ENCODE measurements around the gene INHBB. TPM values are rescaled to one million over a fixed set of nuclear protein-coding genes. Genes with fewer than 3 reads are reported as not detected.

The INHBB gene
- total and polyA plus RNA-seq, 7 experiments from 2014 or later = not detected

GRCh38 chr2:120314690-120315366, 31.1 kb upstream of the INHBB start:
- Histone ChIP-seq H3K4me3 (ENCODE audit: low read length) (no peak overlapping the region), H3K36me3 (ENCODE audit: control insufficient read depth in 2 of 3, insufficient read depth in 3 of 3, low read length in 3 of 3) (no peaks in the 10 kb centered on the region), H3K4me1 (ENCODE audit: control insufficient read depth in 2 of 2, insufficient read depth in 2 of 2, low read length in 2 of 2) (peaks cover 3 to 19% of the 10 kb centered on the region in 2 donors), H3K27me3 (ENCODE audit: control insufficient read depth in 2 of 2, insufficient read depth in 2 of 2, low read length in 2 of 2) (no peaks in the 10 kb centered on the region), H3K27ac (ENCODE audit: low read depth, low read length) (no peak overlapping the region), H3K9me3 (ENCODE audit: control insufficient read depth in 2 of 3, low read length in 3 of 3) (no peaks in the 10 kb centered on the region)
- H3K4me1 Mint-ChIP-seq = peaks cover 7 to 45% (median 34%) of the 10 kb centered on the region in 7 donors
- no peaks in the 10 kb centered on the region for H3K36me3 Mint-ChIP-seq
- H3K4me3 Mint-ChIP-seq = peak overlapping the region; percentile 47 to 87 (median 77)
- H3K27me3 Mint-ChIP-seq = peaks cover 0 to 4% (median 0%) of the 10 kb centered on the region in 5 donors
- no peaks in the 10 kb centered on the region for H3K9me3 Mint-ChIP-seq
- intact Hi-C loops (cut with micrococcal nuclease) = loop anchor here (5.0 to 10.0 kb wide), 4 partner anchors 300 to 560 kb away; partner anchors contain the start of genes EPB41L5 (in 2 of the 2) and PTPN4 (in 1 of the 2)
- DNase-seq (peak in 6 of 9 donors; percentile 32 to 67 (median 55)), ATAC-seq (peak; percentile 66)
- H3K27ac Mint-ChIP-seq = peak overlapping the region; percentile 37 to 91 (median 76)
- ChIA-PET POLR2A (interaction anchor here (0.5 to 1.5 kb wide), 2 partner anchors 138 to 206 kb away, joined by 3 to 5 read pairs; no protein-coding TSS in a partner anchor), CTCF (interaction anchor here (0.6 to 4.8 kb wide), 5 partner anchors 139 to 674 kb away, joined by 3 to 40 read pairs (median 4); no protein-coding TSS in a partner anchor)

GRCh38 chr2:120315367-120316033, 30.4 kb upstream of the INHBB start:
- Mint-ChIP-seq H3K4me3 (peak overlapping the region in 3 of 10 donors; percentile 26 to 76 (median 67)), H3K9me3 (no peaks in the 10 kb centered on the region), H3K36me3 (no peaks in the 10 kb centered on the region), H3K27ac (peak overlapping the region in 6 of 9 donors; percentile 32 to 91 (median 70)), H3K4me1 (peaks cover 7 to 41% (median 34%) of the 10 kb centered on the region in 7 donors), H3K27me3 (peaks cover 0 to 4% (median 0%) of the 10 kb centered on the region in 5 donors)
- Histone ChIP-seq H3K9me3 (ENCODE audit: control insufficient read depth in 2 of 3, low read length in 3 of 3) (no peaks in the 10 kb centered on the region), H3K4me1 (ENCODE audit: control insufficient read depth in 2 of 2, insufficient read depth in 2 of 2, low read length in 2 of 2) (peaks cover 3 to 19% of the 10 kb centered on the region in 2 donors), H3K27ac (ENCODE audit: low read depth, low read length) (no peak overlapping the region), H3K27me3 (ENCODE audit: control insufficient read depth in 2 of 2, insufficient read depth in 2 of 2, low read length in 2 of 2) (no peaks in the 10 kb centered on the region), H3K36me3 (ENCODE audit: control insufficient read depth in 2 of 3, insufficient read depth in 3 of 3, low read length in 3 of 3) (no peaks in the 10 kb centered on the region), H3K4me3 (ENCODE audit: low read length) (no peak overlapping the region)
- DNase-seq = no peak
- no peak for ATAC-seq
- ChIA-PET POLR2A (interaction anchor here (1.5 kb wide), 1 partner anchor 138 kb away, joined by 5 read pairs; no protein-coding TSS in a partner anchor), CTCF (interaction anchor here (2.9 to 4.8 kb wide), 2 partner anchors 139 to 206 kb away, joined by 36 to 40 read pairs; no protein-coding TSS in a partner anchor)
- intact Hi-C loops (cut with micrococcal nuclease) = loop anchor here (10.0 kb wide), 2 partner anchors 301 to 561 kb away; partner anchors contain the start of genes EPB41L5 (in 2 of the 2) and PTPN4 (in 1 of the 2)

- no peaks in the 10 kb centered on the region for H3K27me3 ChIP-seq (ENCODE audit: control insufficient read depth in 2 of 2, insufficient read depth in 2 of 2, low read length in 2 of 2)
- Mint-ChIP-seq H3K9me3 (no peaks in the 10 kb centered on the region), H3K27ac (peak overlapping the region in 3 of 9 donors; percentile 52 to 59 (median 59)), H3K27me3 (peaks cover 0 to 4% (median 0%) of the 10 kb centered on the region in 5 donors), H3K36me3 (no peaks in the 10 kb centered on the region), H3K4me3 (no peak overlapping the region), H3K4me1 (peaks cover 7 to 37% (median 34%) of the 10 kb centered on the region in 7 donors)
- POLR2A ChIA-PET = no interaction called here
- intact Hi-C loops (cut with micrococcal nuclease) = loop anchor here (10.0 kb wide), 2 partner anchors 301 to 561 kb away; partner anchors contain the start of genes EPB41L5 (in 2 of the 2) and PTPN4 (in 1 of the 2)
- no peaks in the 10 kb centered on the region for H3K36me3 ChIP-seq (ENCODE audit: control insufficient read depth in 2 of 3, insufficient read depth in 3 of 3, low read length in 3 of 3)
- ATAC-seq (no peak), DNase-seq (no peak)
- no peaks in the 10 kb centered on the region for H3K9me3 ChIP-seq (ENCODE audit: control insufficient read depth in 2 of 3, low read length in 3 of 3)
- H3K4me1 ChIP-seq (ENCODE audit: control insufficient read depth in 2 of 2, insufficient read depth in 2 of 2, low read length in 2 of 2) = peaks cover 3 to 19% of the 10 kb centered on the region in 2 donors
- H3K27ac ChIP-seq (ENCODE audit: low read depth, low read length) = no peak overlapping the region
- CTCF ChIA-PET = no interaction called here
- no peak overlapping the region for H3K4me3 ChIP-seq (ENCODE audit: low read length)
These were observed 29.9 kb upstream of the INHBB start for GRCh38 chr2:120316071-120316470.

- ChIA-PET CTCF (no interaction called here), POLR2A (interaction anchor here (0.6 kb wide), 1 partner anchor 87 kb away, joined by 6 read pairs; no protein-coding TSS in a partner anchor)
- Mint-ChIP-seq H3K9me3 (no peaks in the 10 kb centered on the region), H3K4me3 (no peak overlapping the region), H3K27me3 (peaks cover 0 to 4% (median 0%) of the 10 kb centered on the region in 5 donors), H3K36me3 (peaks cover 0 to 1% (median 0%) of the 10 kb centered on the region in 5 donors), H3K4me1 (peaks cover 7 to 41% (median 35%) of the 10 kb centered on the region in 7 donors), H3K27ac (peak overlapping the region in 5 of 9 donors; percentile 42 to 68 (median 58))
- ATAC-seq (no peak), DNase-seq (no peak)
- no peaks in the 10 kb centered on the region for H3K36me3 ChIP-seq (ENCODE audit: control insufficient read depth in 2 of 3, insufficient read depth in 3 of 3, low read length in 3 of 3)
- peaks cover 3 to 19% of the 10 kb centered on the region in 2 donors for H3K4me1 ChIP-seq (ENCODE audit: control insufficient read depth in 2 of 2, insufficient read depth in 2 of 2, low read length in 2 of 2)
- H3K9me3 ChIP-seq (ENCODE audit: control insufficient read depth in 2 of 3, low read length in 3 of 3) = no peaks in the 10 kb centered on the region
- no peaks in the 10 kb centered on the region for H3K27me3 ChIP-seq (ENCODE audit: control insufficient read depth in 2 of 2, insufficient read depth in 2 of 2, low read length in 2 of 2)
- intact Hi-C loops (cut with micrococcal nuclease) = loop anchor here (10.0 kb wide), 2 partner anchors 302 to 562 kb away; partner anchors contain the start of genes EPB41L5 (in 2 of the 2) and PTPN4 (in 1 of the 2)
- H3K4me3 ChIP-seq (ENCODE audit: low read length) = no peak overlapping the region
- no peak overlapping the region for H3K27ac ChIP-seq (ENCODE audit: low read depth, low read length)
These were observed 29.3 kb upstream of the INHBB start for GRCh38 chr2:120316528-120317179.

- no peaks in the 10 kb centered on the region for H3K9me3 Mint-ChIP-seq
- peaks cover 7 to 41% (median 35%) of the 10 kb centered on the region in 7 donors for H3K4me1 Mint-ChIP-seq
- DNase-seq (no peak), ATAC-seq (no peak)
- CTCF ChIA-PET = no interaction called here
- no peak overlapping the region for H3K27ac ChIP-seq (ENCODE audit: low read depth, low read length)
- intact Hi-C loops (cut with micrococcal nuclease) = loop anchor here (10.0 kb wide), 2 partner anchors 302 to 562 kb away; partner anchors contain the start of genes EPB41L5 (in 2 of the 2) and PTPN4 (in 1 of the 2)
- no peaks in the 10 kb centered on the region for H3K9me3 ChIP-seq (ENCODE audit: control insufficient read depth in 2 of 3, low read length in 3 of 3)
- peaks cover 0 to 2% (median 0%) of the 10 kb centered on the region in 5 donors for H3K27me3 Mint-ChIP-seq
- no peak overlapping the region for H3K4me3 ChIP-seq (ENCODE audit: low read length)
- H3K4me1 ChIP-seq (ENCODE audit: control insufficient read depth in 2 of 2, insufficient read depth in 2 of 2, low read length in 2 of 2) = peaks cover 3 to 19% of the 10 kb centered on the region in 2 donors
- no peaks in the 10 kb centered on the region for H3K36me3 ChIP-seq (ENCODE audit: control insufficient read depth in 2 of 3, insufficient read depth in 3 of 3, low read length in 3 of 3)
- peak overlapping the region in 4 of 9 donors; percentile 42 to 68 (median 52) for H3K27ac Mint-ChIP-seq
- no peaks in the 10 kb centered on the region for H3K27me3 ChIP-seq (ENCODE audit: control insufficient read depth in 2 of 2, insufficient read depth in 2 of 2, low read length in 2 of 2)
- POLR2A ChIA-PET = interaction anchor here (0.6 kb wide), 1 partner anchor 87 kb away, joined by 6 read pairs; no protein-coding TSS in a partner anchor
- peaks cover 0 to 1% (median 0%) of the 10 kb centered on the region in 5 donors for H3K36me3 Mint-ChIP-seq
- H3K4me3 Mint-ChIP-seq = no peak overlapping the region
These were observed 28.8 kb upstream of the INHBB start for GRCh38 chr2:120317180-120317533.

GRCh38 chr2:120317916-120318315, 28.0 kb upstream of the INHBB start:
- H3K9me3 ChIP-seq (ENCODE audit: control insufficient read depth in 2 of 3, low read length in 3 of 3) = no peaks in the 10 kb centered on the region
- ATAC-seq = no peak
- H3K4me1 Mint-ChIP-seq = peaks cover 7 to 35% (median 29%) of the 10 kb centered on the region in 7 donors
- no peak overlapping the region for H3K4me3 Mint-ChIP-seq
- peaks cover 0 to 6% (median 0%) of the 10 kb centered on the region in 5 donors for H3K27me3 Mint-ChIP-seq
- no peak overlapping the region for H3K4me3 ChIP-seq (ENCODE audit: low read length)
- H3K27me3 ChIP-seq (ENCODE audit: control insufficient read depth in 2 of 2, insufficient read depth in 2 of 2, low read length in 2 of 2) = no peaks in the 10 kb centered on the region
- intact Hi-C loops (cut with micrococcal nuclease) = loop anchor here (10.0 kb wide), 2 partner anchors 303 to 563 kb away; partner anchors contain the start of genes EPB41L5 (in 2 of the 2) and PTPN4 (in 1 of the 2)
- H3K27ac ChIP-seq (ENCODE audit: low read depth, low read length) = no peak overlapping the region
- peaks cover 0 to 1% (median 0%) of the 10 kb centered on the region in 5 donors for H3K36me3 Mint-ChIP-seq
- H3K27ac Mint-ChIP-seq = peak overlapping the region in 1 of 9 donors; percentile 30
- ChIA-PET CTCF (no interaction called here), POLR2A (no interaction called here)
- H3K9me3 Mint-ChIP-seq = no peaks in the 10 kb centered on the region
- peaks cover 3 to 19% of the 10 kb centered on the region in 2 donors for H3K4me1 ChIP-seq (ENCODE audit: control insufficient read depth in 2 of 2, insufficient read depth in 2 of 2, low read length in 2 of 2)
- no peak for DNase-seq
- no peaks in the 10 kb centered on the region for H3K36me3 ChIP-seq (ENCODE audit: control insufficient read depth in 2 of 3, insufficient read depth in 3 of 3, low read length in 3 of 3)
